Measurements from ENCODE around the gene CCDC102A.
A peak's percentile ranks its signal among the peaks of the same experiment; 100 is the strongest.
"Not testable (repeated sequence)": the region's sequence is repeated elsewhere in the genome, so short reads cannot be mapped to it uniquely, and the experiment has no call there.

The CCDC102A gene

GRCh38 chr16:57536306-57537193 lies at the start of gene CCDC102A:
TSS of gene CCDC102A (minus strand) at chr16:57536571. CDS start at chr16:57529177, 7,394 bp downstream.
- peak; percentile 63 for DNase-seq (ENCODE audit: low spot score)

- DNase-seq (ENCODE audit: low spot score): no peak
Measured at GRCh38 chr16:57585051-57585687, 48.8 kb upstream of the CCDC102A start.

GRCh38 chr16:57579361-57579665 lies 42.9 kb upstream of the CCDC102A start:
- DNase-seq (ENCODE audit: low spot score): no peak

GRCh38 chr16:57578521-57579360 lies 42.4 kb upstream of the CCDC102A start:
- no peak for DNase-seq (ENCODE audit: low spot score)

- DNase-seq (ENCODE audit: low spot score): peak; percentile 48
Measured at GRCh38 chr16:57577691-57578224, 41.4 kb upstream of the CCDC102A start.

GRCh38 chr16:57577214-57577613 lies 40.8 kb upstream of the CCDC102A start:
- no peak for DNase-seq (ENCODE audit: low spot score)

GRCh38 chr16:57576429-57576870 lies 40.1 kb upstream of the CCDC102A start:
- peak; percentile 89 for DNase-seq (ENCODE audit: low spot score)

- no peak for DNase-seq (ENCODE audit: low spot score)
Measured at GRCh38 chr16:57575468-57576277, 39.3 kb upstream of the CCDC102A start.

GRCh38 chr16:57574646-57575467 lies 38.5 kb upstream of the CCDC102A start:
- DNase-seq (ENCODE audit: low spot score): no peak

GRCh38 chr16:57574086-57574485 lies 37.7 kb upstream of the CCDC102A start:
- no peak for DNase-seq (ENCODE audit: low spot score)

- DNase-seq (ENCODE audit: low spot score): peak; percentile 42
Measured at GRCh38 chr16:57572978-57573728, 36.8 kb upstream of the CCDC102A start.

GRCh38 chr16:57571098-57571497 lies 34.7 kb upstream of the CCDC102A start:
- DNase-seq (ENCODE audit: low spot score): no peak

GRCh38 chr16:57570301-57571070 lies 34.1 kb upstream of the CCDC102A start:
- no peak for DNase-seq (ENCODE audit: low spot score)

GRCh38 chr16:57569306-57569946 lies 33.1 kb upstream of the CCDC102A start:
- no peak for DNase-seq (ENCODE audit: low spot score)

GRCh38 chr16:57568772-57569171 lies 32.4 kb upstream of the CCDC102A start:
- not testable (repeated sequence) for DNase-seq (ENCODE audit: low spot score)

- DNase-seq (ENCODE audit: low spot score): no peak
Measured at GRCh38 chr16:57568173-57568678, 31.9 kb upstream of the CCDC102A start.

GRCh38 chr16:57567691-57568090 lies 31.3 kb upstream of the CCDC102A start:
- DNase-seq (ENCODE audit: low spot score): no peak

GRCh38 chr16:57566436-57566835 lies 30.1 kb upstream of the CCDC102A start:
- DNase-seq (ENCODE audit: low spot score): no peak

Measured in activated CD4-positive, alpha-beta T cell treated with anti-CD3 and anti-CD28 coated beads, Interleukin-2, Interleukin-4, amounts not matched to agents 100 ng/mL and 50 ng/mL, durations not matched to agents 16 hours and 8 hours (primary cell).